H1 (cell line): ENCODE results near the gene SLITRK1. TPM values are rescaled to one million over a fixed set of nuclear protein-coding genes. Genes with fewer than 3 reads are reported as not detected.

Experiments
- CTCF ChIA-PET: fragments of 300-600 bp; sonication (Branson Sonifier 250); formaldehyde crosslinking; loops from one replicate; lab custom pipeline; 2021; ENCODE audit not compliant: partially characterized antibody; lab: Charles Lee
- POLR2A ChIA-PET: fragments of 300-600 bp; sonication (Branson Sonifier 250); formaldehyde crosslinking; loops from one replicate; lab custom pipeline; 2021; ENCODE audit warnings: inconsistent platforms; ENCODE audit not compliant: partially characterized antibody; lab: Charles Lee
- DNase-seq, 2 experiments: peaks; one replicate each; pipeline versions ENCODE4 v3.0.0 to v3.0.0-alpha.2; 2010 to 2022; ENCODE audit warnings: low spot score in 2 of 2, low read depth in 1 of 2, mixed read lengths in 1 of 2
- FAIRE-seq: peaks from 2 replicates; lab custom pipeline; 2011; peaks lifted over from hg19 to GRCh38; lab: Jason Lieb, UNC
- H2AFZ ChIP-seq: 2 replicates; pipeline ENCODE4 v1.8.1; 2012; ENCODE audit warnings: low read length, inconsistent platforms
- H2AK5ac ChIP-seq: 2 replicates; pipeline ENCODE4 v1.6.1; 2013; ENCODE audit warnings: low read depth, low read length
- H2BK120ac ChIP-seq: replicated peaks from 2 replicates; pipeline ENCODE3; 2013; ENCODE audit warnings: low read depth, low read length, inconsistent platforms
- H2BK12ac ChIP-seq: 2 replicates; pipeline ENCODE4 v1.6.1; 2013; ENCODE audit warnings: low read depth, low read length
- H2BK15ac ChIP-seq: 2 replicates; pipeline ENCODE4 v1.6.1; 2013; ENCODE audit warnings: low read length
- H2BK20ac ChIP-seq: 2 replicates; pipeline ENCODE4 v1.6.1; 2013; ENCODE audit warnings: low read length
- H2BK5ac ChIP-seq: 2 replicates; pipeline ENCODE4 v1.6.1; 2013; ENCODE audit warnings: low read depth, low read length
- H3K14ac ChIP-seq: 2 replicates; pipeline ENCODE4 v1.6.1; 2013; ENCODE audit warnings: inconsistent platforms; ENCODE audit not compliant: insufficient read length
- H3K18ac ChIP-seq: 2 replicates; pipeline ENCODE4 v1.6.1; 2013; ENCODE audit warnings: low read length; ENCODE audit errors: extremely low read depth
- H3K23ac ChIP-seq: 2 replicates; pipeline ENCODE4 v1.6.1; 2013; ENCODE audit warnings: inconsistent platforms; ENCODE audit not compliant: insufficient read length
- H3K23me2 ChIP-seq: 2 replicates; pipeline ENCODE4 v1.6.1; 2013; ENCODE audit warnings: low read depth, low read length
- H3K27ac ChIP-seq: 2 replicates; pipeline ENCODE4 v1.6.1; 2011; ENCODE audit warnings: low read depth, low read length, inconsistent platforms
- H3K27me3 ChIP-seq, 4 experiments: replicated peaks in 1 of 4; 1 replicate in 1 of 4; 2 replicates in 3 of 4; pipeline versions ENCODE4 v1.6.1 to v1.8.1; 2011 to 2013; ENCODE audit warnings: low read length in 3 of 4, mild to moderate bottlenecking in 3 of 4, inconsistent platforms in 2 of 4, mixed read lengths in 2 of 4, moderate library complexity in 1 of 4; ENCODE audit not compliant: control insufficient read depth in 3 of 4, insufficient read depth in 3 of 4; ENCODE audit errors: extremely low read depth in 1 of 4
- H3K36me3 ChIP-seq, 4 experiments: 2 replicates each; pipeline versions ENCODE4 v1.6.1 to v1.8.1; 2011 to 2013; ENCODE audit warnings: mild to moderate bottlenecking in 4 of 4, low read length in 3 of 4, moderate library complexity in 2 of 4, control low read depth in 1 of 4, inconsistent platforms in 1 of 4; ENCODE audit not compliant: insufficient read depth in 4 of 4, control insufficient read depth in 2 of 4
- H3K4ac ChIP-seq: replicated peaks from 2 replicates; pipeline ENCODE3; 2013; ENCODE audit warnings: low read length, low read depth, mixed read lengths, inconsistent platforms; ENCODE audit not compliant: insufficient read length
- H3K4me1 ChIP-seq, 4 experiments: replicated peaks in 1 of 4; 1 replicate in 1 of 4; 2 replicates in 3 of 4; pipeline versions ENCODE4 v1.6.1 to v1.8.1; 2011 to 2013; ENCODE audit warnings: low read length in 3 of 4, inconsistent platforms in 2 of 4, mixed read lengths in 1 of 4; ENCODE audit not compliant: insufficient read depth in 4 of 4, control insufficient read depth in 3 of 4
- H3K4me2 ChIP-seq, 2 experiments: 2 replicates each; pipeline versions ENCODE4 v1.6.1 to v1.8.1; 2011 to 2013; ENCODE audit warnings: low read depth in 2 of 2, low read length in 2 of 2, control low read depth in 1 of 2, inconsistent platforms in 1 of 2, mild to moderate bottlenecking in 1 of 2; ENCODE audit not compliant: insufficient read depth in 1 of 2
- H3K4me3 ChIP-seq, 4 experiments: fragments of 200-600, 300-600 bp in 1 of 4; sonication (generic), shearing (Covaris generic), sonication (Bioruptor Twin) in 1 of 4; 2 replicates each; pipeline versions ENCODE4 v1.5.1 to v1.8.1; 2011 to 2016; ENCODE audit warnings: low read length in 4 of 4, low read depth in 3 of 4, control low read depth in 2 of 4, inconsistent platforms in 2 of 4, mild to moderate bottlenecking in 2 of 4, mixed read lengths in 1 of 4, moderate library complexity in 1 of 4; ENCODE audit not compliant: insufficient read depth in 2 of 4; ENCODE audit errors: extremely low read depth in 1 of 4
- H3K56ac ChIP-seq: replicated peaks from 2 replicates; pipeline ENCODE3; 2013; ENCODE audit warnings: low read depth, mild to moderate bottlenecking, mixed read lengths, low read length, inconsistent platforms; ENCODE audit not compliant: insufficient read length
- H3K79me1 ChIP-seq: 2 replicates; pipeline ENCODE4 v1.6.1; 2013; ENCODE audit warnings: low read depth, low read length, control low read depth
- H3K79me2 ChIP-seq, 2 experiments: 2 replicates each; pipeline versions ENCODE4 v1.6.1 to v1.8.1; 2012 to 2013; ENCODE audit warnings: low read length in 2 of 2, mild to moderate bottlenecking in 2 of 2, inconsistent platforms in 1 of 2; ENCODE audit not compliant: insufficient read depth in 2 of 2, control insufficient read depth in 1 of 2
- H3K9ac ChIP-seq, 4 experiments: replicated peaks in 1 of 4; 1 replicate in 1 of 4; 2 replicates in 3 of 4; pipeline versions ENCODE4 v1.6.1 to v1.8.1; 2011 to 2013; ENCODE audit warnings: low read depth in 3 of 4, low read length in 3 of 4, control low read depth in 2 of 4, mild to moderate bottlenecking in 2 of 4, moderate library complexity in 2 of 4, inconsistent platforms in 1 of 4; ENCODE audit errors: extremely low read depth in 1 of 4
- H3K9me3 ChIP-seq, 2 experiments: 2 replicates each; pipeline versions ENCODE4 v1.6.1 to v1.8.1; 2012 to 2013; ENCODE audit warnings: mild to moderate bottlenecking in 2 of 2, moderate library complexity in 2 of 2, control low read depth in 1 of 2, inconsistent platforms in 1 of 2, low read depth in 1 of 2, low read length in 1 of 2, mixed read lengths in 1 of 2; ENCODE audit not compliant: insufficient read depth in 2 of 2
- H4K20me1 ChIP-seq, 2 experiments: replicated peaks in 1 of 2; 2 replicates each; pipeline versions ENCODE3 to v1.8.1; 2011 to 2013; ENCODE audit warnings: inconsistent platforms in 2 of 2, low read length in 2 of 2, mild to moderate bottlenecking in 1 of 2; ENCODE audit not compliant: insufficient read depth in 2 of 2, control insufficient read depth in 1 of 2
- H4K5ac ChIP-seq: 2 replicates; pipeline ENCODE4 v1.6.1; 2013; ENCODE audit warnings: low read length, low read depth, mixed read lengths, inconsistent platforms; ENCODE audit not compliant: insufficient read length
- H4K8ac ChIP-seq: 2 replicates; pipeline ENCODE4 v1.8.0; 2013; ENCODE audit warnings: mild to moderate bottlenecking, moderate library complexity, low read length, inconsistent platforms; ENCODE audit not compliant: insufficient read depth; ENCODE audit errors: extremely low read depth
- H4K91ac ChIP-seq: replicated peaks from 2 replicates; pipeline ENCODE3; 2013; ENCODE audit warnings: low read length, mixed read lengths, inconsistent platforms; ENCODE audit not compliant: insufficient read length
- BACH1 ChIP-seq: IDR thresholded peaks from 2 replicates; pipeline ENCODE4 v1.6.1; 2012; ENCODE audit warnings: low read length, improper control_type of control experiment
- MAFK ChIP-seq: IDR thresholded peaks from 2 replicates; pipeline ENCODE4 v1.6.1; 2012; ENCODE audit warnings: low read depth, mild to moderate bottlenecking, improper control_type of control experiment, low read length
- TCF12 ChIP-seq: IDR thresholded peaks from 2 replicates; pipeline ENCODE4 v1.6.1; 2011; ENCODE audit warnings: low read depth, mild to moderate bottlenecking, low read length
- WGBS, 2 experiments: shearing (Covaris generic) in 1 of 2; methylation state at CpG; one replicate each; pipeline versions ENCODE4 v1.1.6 to v1.1.7; 2013 to 2015; ENCODE audit warnings: low lambda C conversion rate in 2 of 2, mixed read lengths in 2 of 2, inconsistent platforms in 1 of 2, low coverage in 1 of 2, missing lambda C conversion rate in 1 of 2; ENCODE audit not compliant: insufficient replicate concordance in 2 of 2, insufficient coverage in 1 of 2, insufficient read length in 1 of 2; ENCODE audit errors: extremely low coverage in 1 of 2, missing lambda C conversion rate in 1 of 2; 5-methylcytosine and 5-hydroxymethylcytosine counted together
- polyA plus RNA-seq, 7 experiments: library from polyadenylated mRNA; depleted of rRNA in 3 of 7; stranded (reverse) in 5 of 7; unstranded in 2 of 7; fragments of >200 nt in 5 of 7; fragments of 200-250 nt in 2 of 7; gene quantifications; 1 replicate in 5 of 7; 2 replicates in 1 of 7; 4 replicates in 1 of 7; pipeline versions ENCODE4 v1.2.1 to v1.2.3, GENCODE V29; 2011 to 2013; ENCODE audit warnings: missing spikeins in 2 of 7, mixed read lengths in 2 of 7
- total RNA-seq: library from RNA; stranded (reverse); fragmentation: NEBNext Ultra II Directional; extraction: Animal tissue kit (Norgen Biotek cat#: 25700); gene quantifications from 2 replicates; pipeline ENCODE4 v1.2.1, GENCODE V29; 2021

SLITRK1 gene
- total and polyA plus RNA-seq, 2 of the 8 experiments (the other 6 are each of a cell fraction or from before 2014, with no cell fraction given) = 3.4 to 4.2 TPM

DNA sequence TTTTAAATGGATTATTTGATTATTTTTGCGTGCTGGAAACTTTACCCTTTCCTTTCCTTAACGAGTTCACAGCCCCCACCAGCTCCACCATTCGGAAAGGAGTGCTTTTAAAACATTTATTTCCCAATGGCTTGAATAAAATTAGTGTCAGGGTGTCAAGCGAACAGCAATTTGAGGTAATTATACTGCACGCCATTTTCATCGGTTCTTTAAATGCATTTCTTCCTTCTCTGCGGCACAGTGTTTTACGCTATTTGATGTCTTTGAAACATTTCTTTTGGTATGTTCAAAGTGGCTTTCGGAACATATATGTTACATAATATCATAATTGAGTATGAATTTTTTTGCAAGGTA, 309 bp upstream of the SLITRK1 start:
- TF ChIP-seq TCF12 = no peak
- TF ChIP-seq BACH1 = no peak
- no peak for TF ChIP-seq MAFK
- DNase-seq = no peak
- 2% methylated on average over 9 of the region's 9 CpGs; no CpG with 5 or more reads in 1 of the 2 experiments for WGBS, 2 experiments
- no peak overlapping the region; the same call in 1 of the 2 replicates for H2AFZ ChIP-seq
- no peak overlapping the region for H3K4ac ChIP-seq
- H4K20me1 ChIP-seq = no peaks in the 10 kb centered on the region
- H3K27me3 ChIP-seq = peaks cover 18 to 37% (median 32%) of the 10 kb centered on the region in 4 experiments
- no peak overlapping the region for H4K8ac ChIP-seq
- H3K4me2 ChIP-seq = peak overlapping the region; percentile 92 to 96
- H3K79me2 ChIP-seq = no peaks in the 10 kb centered on the region
- peak; percentile 13 for FAIRE-seq
- no peak overlapping the region for H4K5ac ChIP-seq
- no peak overlapping the region for H2BK12ac ChIP-seq
- no peak overlapping the region for H3K14ac ChIP-seq
- H2BK5ac ChIP-seq = no peak overlapping the region
- H3K18ac ChIP-seq = no peak overlapping the region
- H2BK120ac ChIP-seq = no peak overlapping the region
- H3K79me1 ChIP-seq = no peaks in the 10 kb centered on the region
- CTCF ChIA-PET = interaction anchor here (0.9 kb wide), 1 partner anchor 125 kb away, joined by 4 read pairs; no protein-coding TSS in a partner anchor
- H3K23me2 ChIP-seq = peaks cover 29% of the 10 kb centered on the region
- no peak overlapping the region for H3K27ac ChIP-seq
- peaks cover 0 to 18% (median 6%) of the 10 kb centered on the region in 4 experiments; a peak in 6 of 7 replicates for H3K4me1 ChIP-seq
- no peak overlapping the region for H3K23ac ChIP-seq
- H3K4me3 ChIP-seq = peak overlapping the region; percentile 61 to 79 (median 70)
- POLR2A ChIA-PET = no interaction called here
- peak overlapping the region in 2 of 4 experiments; percentile 5 to 34; a peak in 1 of 7 replicates for H3K9ac ChIP-seq
- no peaks in the 10 kb centered on the region; a peak in 1 of 8 replicates for H3K36me3 ChIP-seq
- no peak overlapping the region for H2BK20ac ChIP-seq
- no peak overlapping the region for H3K56ac ChIP-seq
- H4K91ac ChIP-seq = no peak overlapping the region
- H3K9me3 ChIP-seq = no peaks in the 10 kb centered on the region
- no peak overlapping the region for H2AK5ac ChIP-seq
- H2BK15ac ChIP-seq = no peak overlapping the region
